Keratinocyte (primary cell): ENCODE results near the gene TMEM115. TPM values are rescaled to one million over a fixed set of nuclear protein-coding genes. Genes with fewer than 3 reads are reported as not detected.

Experiments used
- DNase-seq: peaks from one replicate; pipeline ENCODE4 v3.0.0-alpha.2; 2011; ENCODE audit warnings: low read depth, missing footprints, low spot score
- FAIRE-seq: peaks from 2 replicates; lab custom pipeline; 2011; peaks lifted over from hg19 to GRCh38; lab: Jason Lieb, UNC
- H2AFZ ChIP-seq: 2 replicates; pipeline ENCODE4 v1.6.0; 2012; ENCODE audit warnings: low read length, control low read depth, inconsistent platforms; ENCODE audit not compliant: control insufficient read depth
- H3K27ac ChIP-seq: 2 replicates; pipeline ENCODE4 v1.5.1; 2011; ENCODE audit warnings: low read length; ENCODE audit not compliant: control insufficient read depth, insufficient read depth
- H3K27me3 ChIP-seq: 3 replicates; pipeline ENCODE4 v1.6.0; 2011; ENCODE audit warnings: low read length; ENCODE audit not compliant: control insufficient read depth, insufficient read depth; ENCODE audit errors: extremely low read depth
- H3K36me3 ChIP-seq, 2 experiments: 2 replicates in 1 of 2; 3 replicates in 1 of 2; pipeline ENCODE4 v1.5.1; 2011; ENCODE audit warnings: low read length in 2 of 2, mild to moderate bottlenecking in 1 of 2; ENCODE audit not compliant: control insufficient read depth in 2 of 2, insufficient read depth in 2 of 2; ENCODE audit errors: extremely low read depth in 1 of 2
- H3K4me1 ChIP-seq: 3 replicates; pipeline ENCODE4 v1.5.1; 2011; ENCODE audit warnings: low read length; ENCODE audit not compliant: control insufficient read depth, insufficient read depth; ENCODE audit errors: extremely low read depth
- H3K4me2 ChIP-seq: 3 replicates; pipeline ENCODE4 v1.6.0; 2011; ENCODE audit warnings: low read depth, low read length; ENCODE audit not compliant: control insufficient read depth, insufficient read depth; ENCODE audit errors: extremely low read depth
- H3K4me3 ChIP-seq, 3 experiments: fragments of 200-600 bp in 1 of 3; sonication (generic) in 1 of 3; 2 replicates in 2 of 3; 3 replicates in 1 of 3; pipeline ENCODE4 v1.5.1; 2011 to 2016; ENCODE audit warnings: low read length in 3 of 3, mild to moderate bottlenecking in 3 of 3, control low read depth in 2 of 3, inconsistent platforms in 1 of 3, low read depth in 1 of 3, mixed read lengths in 1 of 3, mixed run types in 1 of 3, moderate library complexity in 1 of 3; ENCODE audit not compliant: control insufficient read depth in 2 of 3, insufficient read depth in 2 of 3; ENCODE audit errors: extremely low read depth in 1 of 3
- H3K79me2 ChIP-seq: 2 replicates; pipeline ENCODE4 v1.6.0; 2012; ENCODE audit warnings: low read length; ENCODE audit not compliant: control insufficient read depth, insufficient read depth
- H3K9ac ChIP-seq: 3 replicates; pipeline ENCODE4 v1.6.0; 2011; ENCODE audit warnings: low read length; ENCODE audit not compliant: control insufficient read depth, insufficient read depth; ENCODE audit errors: extremely low read depth
- H3K9me1 ChIP-seq: 3 replicates; pipeline ENCODE4 v1.6.0; 2011; ENCODE audit warnings: low read length; ENCODE audit not compliant: control insufficient read depth, insufficient read depth; ENCODE audit errors: extremely low read depth
- H3K9me3 ChIP-seq: 2 replicates; pipeline ENCODE4 v1.5.1; 2012; ENCODE audit warnings: low read depth, low read length; ENCODE audit not compliant: control insufficient read depth
- H4K20me1 ChIP-seq: 3 replicates; pipeline ENCODE4 v1.6.0; 2011; ENCODE audit warnings: low read length; ENCODE audit not compliant: control insufficient read depth, insufficient read depth; ENCODE audit errors: extremely low read depth
- CTCF ChIP-seq, 3 experiments: IDR thresholded peaks in 1 of 3; conservative IDR thresholded peaks in 1 of 3; optimal IDR thresholded peaks in 1 of 3; 2 replicates in 2 of 3; 3 replicates in 1 of 3; pipeline versions ENCODE3 to v1.5.1; 2011; ENCODE audit warnings: low read length in 3 of 3, mild to moderate bottlenecking in 3 of 3, moderate library complexity in 2 of 3, control low read depth in 1 of 3, inconsistent platforms in 1 of 3; ENCODE audit not compliant: insufficient read depth in 2 of 3; ENCODE audit errors: extremely low read depth in 1 of 3
- EZH2 ChIP-seq: IDR thresholded peaks from one replicate; pipeline ENCODE4 v1.6.1; 2012; ENCODE audit warnings: inconsistent platforms, mild to moderate bottlenecking, low read length, moderate library complexity
- dilution Hi-C: fragments of 300-500 bp; cut with MboI; formaldehyde crosslinking; loops from one replicate; pipeline ENCODE4 v1.7.0; 2020; ENCODE audit warnings: low sequenced_read_pairs; ENCODE audit not compliant: extremely low pct_ligation_motif_present
- polyA plus RNA-seq, 5 experiments: library from polyadenylated mRNA; depleted of rRNA in 3 of 5; stranded (reverse) in 3 of 5; stranded (forward) in 1 of 5; unstranded in 1 of 5; fragments of >200 nt; gene quantifications; 1 replicate in 1 of 5; 2 replicates in 3 of 5; 3 replicates in 1 of 5; pipeline versions ENCODE4 v1.2.1 to v1.2.3, GENCODE V29; 2011 to 2012; ENCODE audit warnings: missing spikeins in 2 of 5, low read depth in 1 of 5, low replicate concordance in 1 of 5

The TMEM115 gene
- polyA plus RNA-seq, 1 donor (not counting 4 experiments of a cell fraction or from before 2014, with no cell fraction given), result 22.4 TPM

GRCh38 chr3:50341996-50342650 is 17.2 kb downstream of the TMEM115 start:
- Histone ChIP-seq H3K27ac (no peak overlapping the region), H3K4me2 (no peak overlapping the region), H3K9me3 (no peaks in the 10 kb centered on the region), H2AFZ (no peak overlapping the region), H3K79me2 (peaks cover 6% of the 10 kb centered on the region), H3K9me1 (no peaks in the 10 kb centered on the region), H3K4me3 (no peak overlapping the region), H4K20me1 (no peaks in the 10 kb centered on the region), H3K4me1 (peaks cover 36% of the 10 kb centered on the region), H3K27me3 (no peaks in the 10 kb centered on the region), H3K36me3 (no peaks in the 10 kb centered on the region), H3K9ac (no peak overlapping the region)
- dilution Hi-C loops, result no loop called here
- TF ChIP-seq CTCF (optimal IDR thresholded peaks at IDR 0.05 in 1 of 3, IDR thresholded peaks at IDR 0.05 in 1 of 3, conservative IDR thresholded peaks at IDR 0.05 in 1 of 3; ENCODE audit: extremely low read depth in 1 of 3, insufficient read depth in 2 of 3, low read length in 3 of 3) (no peak), EZH2 (no peak)
- no peak for FAIRE-seq
- no peak for DNase-seq

- H3K4me2 ChIP-seq, result no peak overlapping the region
- DNase-seq, result no peak
- dilution Hi-C loops, result no loop called here
Observed at GRCh38 chr3:50341537-50341936, 17.8 kb downstream of the TMEM115 start.

More at GRCh38 chr3:50341537-50341936, 17.8 kb downstream of the TMEM115 start:
- TF ChIP-seq CTCF (optimal IDR thresholded peaks at IDR 0.05 in 1 of 3, IDR thresholded peaks at IDR 0.05 in 1 of 3, conservative IDR thresholded peaks at IDR 0.05 in 1 of 3; ENCODE audit: extremely low read depth in 1 of 3, insufficient read depth in 2 of 3, low read length in 3 of 3) (no peak), EZH2 (no peak)
- no peaks in the 10 kb centered on the region for H3K9me1 ChIP-seq
- no peak overlapping the region for H2AFZ ChIP-seq
- H3K9me3 ChIP-seq, result no peaks in the 10 kb centered on the region
- H4K20me1 ChIP-seq, result no peaks in the 10 kb centered on the region
- H3K4me3 ChIP-seq, result no peak overlapping the region
- H3K9ac ChIP-seq, result no peak overlapping the region
- H3K27ac ChIP-seq, result no peak overlapping the region
- peaks cover 36% of the 10 kb centered on the region for H3K4me1 ChIP-seq
- H3K79me2 ChIP-seq, result peaks cover 10% of the 10 kb centered on the region
- no peak for FAIRE-seq
- no peaks in the 10 kb centered on the region for H3K27me3 ChIP-seq
- H3K36me3 ChIP-seq, result no peaks in the 10 kb centered on the region
